Stimulated activated CD8-positive, alpha-beta memory T cell treated with anti-CD3 and anti-CD28 coated beads, Interleukin-15, amount 100 ng/mL, for 24 hours (primary cell): ENCODE measurements around the gene GOLPH3.

Experiments used
- DNase-seq: peaks from one replicate; pipeline ENCODE4 v3.0.0-alpha.2; 2020; ENCODE audit warnings: low read depth

GOLPH3 gene

GRCh38 chr5:32170303-32171151, 3.6 kb downstream of the GOLPH3 start:
- no peak for DNase-seq

- no peak for DNase-seq
Measured at GRCh38 chr5:32168460-32169033, 5.6 kb downstream of the GOLPH3 start.

- no peak for DNase-seq
Measured at GRCh38 chr5:32165597-32165996, 8.5 kb downstream of the GOLPH3 start.

- DNase-seq = no peak
Measured at GRCh38 chr5:32163785-32164184, 10.3 kb downstream of the GOLPH3 start.

GRCh38 chr5:32163053-32163452, 11.1 kb downstream of the GOLPH3 start:
- no peak for DNase-seq

- DNase-seq = no peak
Measured at GRCh38 chr5:32160228-32160627, 13.9 kb downstream of the GOLPH3 start.

- DNase-seq = no peak
Measured at GRCh38 chr5:32159328-32160072, 14.6 kb downstream of the GOLPH3 start.

- DNase-seq = no peak
Measured at GRCh38 chr5:32158679-32158975, 15.5 kb downstream of the GOLPH3 start.

GRCh38 chr5:32157078-32157477, 17.0 kb downstream of the GOLPH3 start:
- DNase-seq = no peak

- no peak for DNase-seq
Measured at GRCh38 chr5:32156635-32157034, 17.5 kb downstream of the GOLPH3 start.

- DNase-seq = no peak
Measured at GRCh38 chr5:32155211-32155610, 18.9 kb downstream of the GOLPH3 start.

GRCh38 chr5:32153723-32154122, 20.4 kb downstream of the GOLPH3 start:
- DNase-seq = no peak

- DNase-seq = no peak
Measured at GRCh38 chr5:32151198-32151597, 22.9 kb downstream of the GOLPH3 start.

- DNase-seq = no peak
Measured at GRCh38 chr5:32150366-32150765, 23.8 kb downstream of the GOLPH3 start.

- no peak for DNase-seq
Measured at GRCh38 chr5:32147959-32148358, 26.2 kb downstream of the GOLPH3 start.

GRCh38 chr5:32147236-32147635, 26.9 kb downstream of the GOLPH3 start:
- no peak for DNase-seq

GRCh38 chr5:32145378-32145777, 28.7 kb downstream of the GOLPH3 start:
- no peak for DNase-seq

GRCh38 chr5:32144378-32145207, 29.5 kb downstream of the GOLPH3 start:
- DNase-seq = no peak

- DNase-seq = no peak
Measured at GRCh38 chr5:32143617-32144377, 30.3 kb downstream of the GOLPH3 start.

GRCh38 chr5:32138839-32139493, 35.2 kb downstream of the GOLPH3 start:
- no peak for DNase-seq

- DNase-seq = no peak
Measured at GRCh38 chr5:32136342-32136741, 37.8 kb downstream of the GOLPH3 start.
